Measurements from ENCODE around the gene ANKRD17.
A peak's percentile ranks its signal among the peaks of the same experiment; 100 is the strongest.
"Not testable (repeated sequence)": the region's sequence is repeated elsewhere in the genome, so short reads cannot be mapped to it uniquely, and the experiment has no call there.

The ANKRD17 gene, protein sequence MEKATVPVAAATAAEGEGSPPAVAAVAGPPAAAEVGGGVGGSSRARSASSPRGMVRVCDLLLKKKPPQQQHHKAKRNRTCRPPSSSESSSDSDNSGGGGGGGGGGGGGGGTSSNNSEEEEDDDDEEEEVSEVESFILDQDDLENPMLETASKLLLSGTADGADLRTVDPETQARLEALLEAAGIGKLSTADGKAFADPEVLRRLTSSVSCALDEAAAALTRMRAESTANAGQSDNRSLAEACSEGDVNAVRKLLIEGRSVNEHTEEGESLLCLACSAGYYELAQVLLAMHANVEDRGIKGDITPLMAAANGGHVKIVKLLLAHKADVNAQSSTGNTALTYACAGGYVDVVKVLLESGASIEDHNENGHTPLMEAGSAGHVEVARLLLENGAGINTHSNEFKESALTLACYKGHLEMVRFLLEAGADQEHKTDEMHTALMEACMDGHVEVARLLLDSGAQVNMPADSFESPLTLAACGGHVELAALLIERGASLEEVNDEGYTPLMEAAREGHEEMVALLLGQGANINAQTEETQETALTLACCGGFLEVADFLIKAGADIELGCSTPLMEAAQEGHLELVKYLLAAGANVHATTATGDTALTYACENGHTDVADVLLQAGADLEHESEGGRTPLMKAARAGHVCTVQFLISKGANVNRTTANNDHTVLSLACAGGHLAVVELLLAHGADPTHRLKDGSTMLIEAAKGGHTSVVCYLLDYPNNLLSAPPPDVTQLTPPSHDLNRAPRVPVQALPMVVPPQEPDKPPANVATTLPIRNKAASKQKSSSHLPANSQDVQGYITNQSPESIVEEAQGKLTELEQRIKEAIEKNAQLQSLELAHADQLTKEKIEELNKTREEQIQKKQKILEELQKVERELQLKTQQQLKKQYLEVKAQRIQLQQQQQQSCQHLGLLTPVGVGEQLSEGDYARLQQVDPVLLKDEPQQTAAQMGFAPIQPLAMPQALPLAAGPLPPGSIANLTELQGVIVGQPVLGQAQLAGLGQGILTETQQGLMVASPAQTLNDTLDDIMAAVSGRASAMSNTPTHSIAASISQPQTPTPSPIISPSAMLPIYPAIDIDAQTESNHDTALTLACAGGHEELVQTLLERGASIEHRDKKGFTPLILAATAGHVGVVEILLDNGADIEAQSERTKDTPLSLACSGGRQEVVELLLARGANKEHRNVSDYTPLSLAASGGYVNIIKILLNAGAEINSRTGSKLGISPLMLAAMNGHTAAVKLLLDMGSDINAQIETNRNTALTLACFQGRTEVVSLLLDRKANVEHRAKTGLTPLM (N-terminal part only)

DNA sequence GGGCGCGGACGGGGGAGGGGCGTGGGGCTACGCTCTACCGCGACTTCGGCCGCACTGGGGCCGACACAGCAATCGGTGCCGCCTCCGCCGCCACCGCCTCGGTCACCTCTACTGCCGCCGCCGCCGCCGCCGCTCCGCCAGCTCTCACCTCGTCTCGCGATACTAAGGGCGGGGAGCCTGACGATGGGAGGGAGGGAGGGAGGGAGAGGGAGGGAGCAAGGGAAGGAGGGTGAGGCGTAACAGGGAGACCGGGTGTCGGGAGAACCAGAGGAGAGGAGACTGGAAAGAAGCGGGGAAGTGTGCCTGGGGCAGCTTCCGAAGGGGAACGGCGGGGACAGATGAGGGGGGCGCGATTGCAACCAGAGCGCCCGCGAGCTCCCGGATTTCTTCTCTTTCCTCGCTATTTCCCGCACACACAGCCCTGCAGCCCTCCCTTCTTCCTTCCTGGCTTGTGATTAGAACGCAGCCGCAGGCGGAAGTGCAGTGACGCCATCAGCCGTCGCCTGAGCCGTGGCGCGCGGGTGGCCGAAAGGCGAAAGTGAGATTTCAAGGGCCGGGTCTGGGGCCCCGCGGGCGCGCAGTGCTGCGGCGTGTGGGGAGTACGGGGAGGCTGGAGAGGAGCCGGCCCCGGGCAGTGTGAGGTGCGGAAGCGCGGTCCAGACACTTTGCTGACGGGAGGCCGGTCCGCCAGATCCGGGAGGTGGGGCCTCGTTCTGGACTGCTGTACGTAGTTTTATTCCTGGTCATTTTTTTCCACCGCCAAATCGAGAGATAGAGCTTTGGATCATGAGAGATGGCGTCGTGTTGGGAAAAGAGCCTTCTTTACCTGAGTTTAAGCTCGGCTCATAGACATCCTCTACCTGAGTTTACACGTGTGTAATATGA lies at the start of gene ANKRD17:
Gene ANKRD17 (minus strand): TSS at position 113 of the 885 bp plus-strand sequence. CDS start 130 bp downstream, outside the sequence.
- DNase-seq (ENCODE audit: low read depth), result peak; percentile 66

DNA sequence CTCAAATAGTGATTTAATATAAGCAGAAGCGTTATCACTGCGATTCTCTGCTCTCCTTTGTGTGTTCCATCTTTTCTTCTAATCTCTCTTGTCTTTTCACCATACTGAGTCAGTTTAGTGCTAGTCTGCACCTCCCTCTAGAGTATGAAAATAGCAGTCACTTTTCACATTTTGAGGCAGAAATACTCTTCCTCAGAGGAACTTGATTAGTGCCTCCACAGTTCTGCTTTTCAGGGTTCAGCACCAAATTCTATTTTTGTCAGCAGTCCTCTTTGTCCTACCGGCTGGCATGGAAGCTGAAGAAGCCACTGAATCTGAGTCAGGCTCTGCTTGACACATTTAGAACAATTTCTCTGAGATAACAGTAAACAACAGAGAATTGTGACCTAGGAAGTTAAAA lies 49.7 kb upstream of the ANKRD17 start:
- peak; percentile 12 for DNase-seq (ENCODE audit: low read depth)

DNA sequence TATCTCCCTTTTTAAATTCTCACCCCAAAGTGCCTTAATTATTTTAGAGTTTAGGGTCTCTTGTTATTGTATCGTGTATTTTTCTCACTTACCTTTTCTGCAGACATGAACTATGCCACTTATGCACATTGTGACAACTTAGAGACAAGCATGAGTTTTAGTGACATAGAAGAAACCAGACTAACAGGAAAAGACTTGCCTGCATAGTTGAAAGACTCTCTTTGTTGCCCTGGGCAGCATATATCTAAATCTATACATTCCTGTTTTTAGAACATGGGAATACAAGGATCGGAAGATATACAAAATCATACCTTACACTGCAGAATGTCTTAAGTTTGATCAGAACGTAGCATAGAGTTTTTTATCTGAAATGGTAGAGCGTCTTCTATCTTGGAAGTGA lies 45.1 kb upstream of the ANKRD17 start:
- no peak for DNase-seq (ENCODE audit: low read depth)

DNA sequence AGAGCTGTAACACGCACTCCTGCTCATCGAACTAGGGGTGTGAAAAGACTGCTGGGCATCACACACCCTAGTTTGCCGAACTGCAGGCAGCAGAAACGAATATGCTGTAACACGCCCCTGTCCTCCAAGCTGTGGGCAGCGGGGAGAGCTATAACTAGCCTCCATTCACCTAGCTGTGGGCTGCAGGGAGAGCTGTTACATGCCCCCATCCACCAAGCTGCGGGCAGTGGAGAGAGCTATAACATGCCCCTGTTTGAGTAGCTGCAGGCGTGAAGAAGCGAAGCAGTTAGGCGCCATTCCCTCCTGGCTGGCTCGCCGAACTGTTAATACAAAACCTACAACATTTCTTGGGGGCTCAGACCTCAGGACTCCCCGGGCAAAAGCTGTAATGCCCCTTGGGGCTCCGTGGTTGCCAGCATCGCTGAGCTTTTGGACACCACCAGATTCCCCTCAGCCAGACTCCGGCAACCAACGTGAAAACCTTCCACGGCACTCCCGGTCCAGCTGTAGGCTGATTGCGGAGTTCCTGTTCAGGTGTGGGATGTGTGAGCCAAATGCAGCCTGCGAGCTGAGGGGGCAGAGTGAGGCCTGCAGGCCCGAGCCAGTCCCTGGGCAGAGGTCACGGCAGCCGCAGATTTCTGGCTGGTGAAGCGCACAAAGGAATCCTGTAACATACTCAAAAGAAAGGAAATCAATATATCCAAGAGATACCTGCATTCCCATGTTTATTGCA lies 41.1 kb upstream of the ANKRD17 start:
- no peak for DNase-seq (ENCODE audit: low read depth)

DNA sequence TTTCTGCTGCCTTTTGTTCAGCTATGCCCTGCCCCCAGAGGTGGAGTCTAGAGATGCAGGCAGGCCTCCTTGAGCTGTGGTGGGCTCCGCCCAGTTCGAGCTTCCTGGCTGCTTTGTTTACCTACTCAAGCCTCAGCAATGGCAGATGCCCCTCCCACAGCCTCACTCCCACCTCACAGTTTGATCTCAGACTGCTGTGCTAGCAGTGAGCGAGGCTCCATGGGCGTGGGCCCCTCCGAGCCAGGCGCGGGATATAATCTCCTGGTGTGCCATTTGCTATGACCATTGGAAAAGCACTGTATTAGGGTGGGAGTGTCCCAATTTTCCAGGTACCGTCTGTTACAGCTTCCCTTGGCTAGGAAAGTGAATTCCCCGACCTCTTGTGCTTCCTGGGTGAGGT lies 34.1 kb upstream of the ANKRD17 start:
- not testable (repeated sequence) for DNase-seq (ENCODE audit: low read depth)

DNA sequence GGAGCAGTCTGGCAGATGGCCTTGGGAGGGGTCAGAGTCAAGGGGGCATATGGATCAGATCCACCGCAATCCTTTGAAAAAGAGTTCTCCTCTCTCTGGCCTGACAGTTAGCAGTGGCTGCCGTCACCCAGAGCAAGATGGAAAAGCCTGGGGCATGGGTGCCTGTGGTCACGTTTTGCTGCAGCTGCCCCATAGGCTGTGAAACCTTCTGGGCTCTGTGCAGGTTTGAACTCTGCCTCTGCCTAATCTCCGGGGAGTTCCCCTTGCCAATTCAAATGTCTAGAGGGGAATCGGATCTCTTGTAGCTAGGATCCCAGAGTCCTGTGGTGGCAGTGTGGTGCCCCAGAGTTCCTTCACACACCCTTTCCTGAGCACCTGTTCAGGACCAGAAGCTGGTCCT lies 23.4 kb upstream of the ANKRD17 start:
- no peak for DNase-seq (ENCODE audit: low read depth)

DNA sequence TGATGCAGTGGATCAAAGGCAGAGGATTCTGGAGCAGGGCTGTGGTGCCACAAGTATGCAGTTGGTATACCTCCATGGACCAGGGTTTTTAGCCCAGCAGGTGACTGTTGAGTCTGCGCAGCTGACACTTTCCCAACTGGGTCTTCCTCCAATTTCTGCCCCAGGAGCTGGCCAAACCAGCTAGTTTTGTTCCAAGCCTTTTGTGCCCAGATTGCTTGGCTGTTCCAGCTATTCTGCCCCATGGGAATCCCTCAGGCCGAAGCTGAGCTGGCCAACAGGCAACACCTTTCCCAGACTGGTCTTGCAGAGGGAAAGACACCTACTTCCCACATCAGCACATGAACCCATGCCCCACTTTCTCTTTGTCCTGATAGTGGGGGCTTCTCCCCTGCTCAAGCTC lies 22.8 kb upstream of the ANKRD17 start:
- no peak for DNase-seq (ENCODE audit: low read depth)

DNA sequence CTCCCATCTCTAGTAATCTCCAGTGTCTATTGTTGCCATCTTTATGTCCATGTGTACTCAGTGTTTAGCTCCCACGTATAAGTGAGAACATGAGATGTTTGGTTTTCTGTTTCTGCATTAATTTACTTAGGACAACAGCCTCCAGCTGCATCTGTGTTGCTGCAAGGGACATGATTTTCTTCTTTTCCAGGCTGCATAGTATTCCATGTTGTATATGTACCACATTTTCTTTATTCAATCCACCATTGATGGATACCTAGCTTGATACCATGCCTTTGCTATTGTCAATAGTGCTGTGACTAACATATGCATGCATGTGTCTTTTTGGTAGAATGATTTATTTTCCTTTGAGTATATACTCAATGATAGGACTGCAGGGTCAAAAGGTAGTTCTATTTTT lies 18.6 kb upstream of the ANKRD17 start:
- no peak for DNase-seq (ENCODE audit: low read depth)

DNA sequence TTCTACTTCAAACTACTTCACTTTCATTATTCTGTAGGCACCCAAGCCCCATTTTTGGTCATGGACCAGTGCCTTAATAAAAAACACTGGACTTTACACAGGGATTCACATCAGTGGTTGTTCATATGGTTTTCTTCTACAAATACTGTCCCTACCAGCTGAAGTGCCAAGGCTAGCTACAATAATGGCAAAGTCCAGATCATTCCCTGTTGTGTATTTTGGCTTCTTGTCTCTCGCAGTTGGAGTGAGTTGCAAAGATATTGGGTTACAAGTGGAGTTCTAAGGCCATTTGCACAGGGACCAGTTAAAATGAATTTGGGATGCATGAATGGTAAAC lies 16.7 kb upstream of the ANKRD17 start:
- no peak for DNase-seq (ENCODE audit: low read depth)

DNA sequence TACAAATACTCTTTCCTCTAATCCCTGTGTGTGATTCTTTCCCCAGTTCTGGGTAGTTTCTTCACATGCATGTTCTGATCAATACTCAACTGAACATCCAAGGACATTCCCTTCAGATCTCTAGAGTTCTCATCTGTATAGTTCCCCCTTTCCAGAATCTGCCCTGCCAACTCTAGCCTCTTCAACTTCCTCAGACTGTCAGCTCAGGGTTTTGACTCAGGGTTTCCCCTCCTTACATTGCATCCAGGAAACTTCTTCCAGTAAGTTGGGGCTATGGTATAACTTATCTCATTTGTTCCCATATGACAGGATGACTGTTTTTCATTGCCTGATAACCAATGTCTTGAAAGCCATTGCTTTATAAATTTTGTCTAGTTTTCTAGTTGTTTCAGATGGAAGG lies 14.2 kb upstream of the ANKRD17 start:
- DNase-seq (ENCODE audit: low read depth), result no peak

DNA sequence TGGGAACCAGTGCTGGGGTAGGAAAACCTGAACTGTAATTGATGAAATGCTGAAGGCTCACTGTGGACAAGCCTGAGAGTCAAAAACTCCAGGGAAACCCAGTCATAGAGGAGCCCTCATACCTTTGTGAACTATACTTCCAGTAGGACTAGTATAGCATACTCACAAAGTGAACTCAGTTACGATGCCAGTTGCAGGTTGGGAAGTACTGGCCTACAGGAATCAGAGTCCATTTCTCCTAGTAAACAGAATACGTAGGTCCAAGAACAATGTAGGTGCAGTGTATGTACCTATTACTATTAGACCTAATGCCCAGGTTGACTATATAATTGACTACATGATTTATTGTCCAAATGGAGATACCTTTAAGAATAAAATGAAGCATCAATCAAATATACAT lies 8.5 kb upstream of the ANKRD17 start:
- no peak for DNase-seq (ENCODE audit: low read depth)

DNA sequence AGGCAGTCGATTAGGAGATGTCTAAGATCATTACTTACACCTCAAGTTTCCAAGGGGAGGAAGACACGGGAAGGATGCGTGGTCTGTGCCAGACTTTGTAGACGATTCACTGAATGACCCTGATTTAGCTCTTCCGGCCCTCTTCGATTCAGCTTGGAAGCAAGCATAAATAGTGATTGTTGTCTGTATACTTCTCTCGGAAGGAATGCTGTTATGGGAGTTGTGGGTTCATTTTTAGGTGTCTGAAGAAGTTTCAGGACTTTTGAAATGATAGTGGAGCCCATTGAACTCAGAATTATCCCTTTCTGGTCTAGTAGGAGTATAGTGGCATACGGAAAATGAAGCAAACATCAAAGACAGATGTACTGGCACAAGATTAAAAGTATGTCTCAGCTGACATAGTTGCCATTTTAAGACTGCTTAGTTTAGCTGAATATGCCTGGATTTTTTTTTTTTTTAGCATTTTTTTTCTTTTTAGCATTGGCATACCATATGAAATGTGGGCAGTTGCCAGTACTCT lies 1.0 kb upstream of the ANKRD17 start:
- no peak for DNase-seq (ENCODE audit: low read depth)

DNA sequence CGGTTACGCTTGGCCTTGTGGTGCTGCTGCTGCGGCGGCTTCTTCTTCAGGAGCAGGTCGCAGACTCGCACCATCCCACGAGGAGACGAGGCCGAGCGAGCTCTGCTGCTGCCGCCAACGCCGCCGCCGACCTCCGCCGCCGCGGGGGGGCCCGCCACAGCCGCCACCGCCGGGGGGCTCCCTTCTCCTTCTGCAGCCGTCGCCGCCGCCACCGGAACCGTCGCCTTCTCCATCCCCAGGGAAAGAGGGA lies 237 bp downstream of the ANKRD17 start:
- no peak for DNase-seq (ENCODE audit: low read depth)

DNA sequence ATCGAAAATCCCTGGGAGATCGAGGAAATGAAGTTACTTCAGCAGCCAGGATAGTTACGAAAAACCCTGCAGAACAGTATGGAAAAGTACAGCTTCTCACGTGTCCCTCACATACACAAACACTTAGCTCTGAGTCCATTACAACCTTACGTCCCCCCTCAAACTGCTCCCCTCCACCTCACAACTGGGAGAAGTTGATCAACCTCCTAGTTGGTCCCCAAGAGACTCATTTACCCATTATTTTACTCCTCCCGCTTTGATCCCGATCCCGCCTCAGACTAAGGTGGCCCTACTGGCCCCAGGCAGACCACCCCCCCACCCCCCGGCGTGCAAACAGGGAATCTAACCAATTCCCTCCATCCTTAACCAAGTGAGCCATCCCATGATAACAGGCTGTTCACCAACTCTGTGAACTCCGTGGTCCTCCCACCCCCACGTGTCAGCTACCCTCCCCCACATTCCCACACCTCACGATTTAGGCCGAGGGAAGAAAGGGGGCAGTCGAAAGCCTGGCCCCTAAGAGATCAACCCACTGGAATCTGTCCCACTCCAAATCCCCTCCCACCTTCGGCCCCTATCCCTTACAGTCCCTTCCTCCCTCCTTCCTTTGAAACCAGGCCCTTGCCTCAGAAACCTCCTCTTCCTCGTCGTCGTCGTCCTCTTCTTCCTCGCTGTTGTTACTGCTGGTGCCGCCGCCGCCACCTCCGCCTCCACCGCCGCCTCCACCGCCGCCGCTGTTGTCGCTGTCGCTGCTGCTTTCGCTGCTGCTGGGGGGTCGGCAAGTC lies 755 bp downstream of the ANKRD17 start:
- no peak for DNase-seq (ENCODE audit: low read depth)

DNA sequence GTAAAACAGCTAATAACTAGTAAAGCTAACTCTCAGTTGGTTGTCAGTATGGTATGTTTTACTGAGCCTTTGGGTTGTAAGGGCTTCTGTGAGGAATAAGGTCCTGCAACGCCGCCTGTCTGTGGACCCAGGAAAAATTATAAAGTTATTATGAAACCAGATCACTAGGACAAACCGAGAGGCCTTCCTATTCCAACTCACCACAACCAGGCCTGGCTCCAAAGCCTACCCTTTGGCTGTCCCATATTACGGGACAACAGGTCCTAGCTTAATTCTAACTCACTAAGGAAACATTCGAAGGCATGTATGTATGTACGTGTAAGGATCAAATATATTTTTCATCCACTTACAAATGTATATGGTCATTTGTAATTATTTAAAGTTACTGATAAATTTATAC lies 1.4 kb downstream of the ANKRD17 start:
- peak; percentile 58 for DNase-seq (ENCODE audit: low read depth)

DNA sequence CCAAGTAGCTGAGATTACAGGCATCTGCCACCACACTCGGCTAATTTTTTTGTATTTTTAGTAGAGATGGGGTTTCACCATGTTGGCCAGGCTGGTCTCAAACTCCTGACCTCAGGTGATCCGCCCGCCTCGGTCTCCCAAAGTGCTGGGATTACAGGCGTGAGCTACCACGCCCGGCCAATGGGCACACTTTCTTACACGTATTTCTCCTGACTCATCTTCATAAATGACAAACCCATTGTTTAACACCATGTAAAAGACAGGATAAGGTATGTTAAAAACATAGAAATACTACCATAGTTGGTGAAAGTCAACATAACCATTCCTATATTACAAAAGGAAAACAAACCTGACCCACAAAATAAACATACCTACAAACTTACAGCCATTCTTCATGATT lies 2.8 kb downstream of the ANKRD17 start:
- DNase-seq (ENCODE audit: low read depth), result not testable (repeated sequence)

DNA sequence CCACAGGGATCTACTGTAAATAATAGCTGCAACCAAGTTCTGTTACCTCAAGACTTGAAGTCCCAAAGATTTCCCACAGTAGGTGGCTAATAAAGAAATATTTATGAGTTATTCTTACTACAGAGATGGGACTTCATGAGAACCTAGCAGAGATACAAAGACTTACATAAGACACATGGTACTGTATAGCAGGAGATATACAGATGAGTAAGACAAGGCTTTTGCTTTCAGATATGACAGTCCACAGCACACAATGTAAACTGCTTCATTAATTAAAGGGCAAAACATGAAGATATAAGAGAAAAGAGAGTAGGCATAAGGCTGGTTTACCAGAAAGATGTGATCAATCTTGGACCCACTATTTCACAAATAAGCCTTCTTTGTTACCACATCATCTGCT lies 6.6 kb downstream of the ANKRD17 start:
- DNase-seq (ENCODE audit: low read depth), result no peak

DNA sequence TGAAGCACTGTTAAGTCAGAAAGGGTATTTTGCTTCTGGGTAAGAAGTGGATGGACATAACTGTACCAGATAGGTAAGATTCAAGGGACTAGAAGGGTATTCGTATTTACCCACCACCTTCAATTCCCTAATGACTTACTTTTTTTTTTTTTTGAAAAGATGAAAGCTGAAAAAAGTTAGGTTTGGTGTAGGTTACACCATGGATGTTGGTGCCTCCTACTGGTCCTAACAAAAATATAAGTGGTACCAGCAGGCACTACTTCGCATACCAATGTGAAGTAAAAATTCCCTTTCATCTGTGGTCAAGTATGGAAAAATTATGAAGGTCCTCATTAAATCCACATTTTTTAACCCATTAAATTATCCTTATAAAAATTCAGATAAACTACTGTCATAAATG lies 7.2 kb downstream of the ANKRD17 start:
- DNase-seq (ENCODE audit: low read depth), result no peak

DNA sequence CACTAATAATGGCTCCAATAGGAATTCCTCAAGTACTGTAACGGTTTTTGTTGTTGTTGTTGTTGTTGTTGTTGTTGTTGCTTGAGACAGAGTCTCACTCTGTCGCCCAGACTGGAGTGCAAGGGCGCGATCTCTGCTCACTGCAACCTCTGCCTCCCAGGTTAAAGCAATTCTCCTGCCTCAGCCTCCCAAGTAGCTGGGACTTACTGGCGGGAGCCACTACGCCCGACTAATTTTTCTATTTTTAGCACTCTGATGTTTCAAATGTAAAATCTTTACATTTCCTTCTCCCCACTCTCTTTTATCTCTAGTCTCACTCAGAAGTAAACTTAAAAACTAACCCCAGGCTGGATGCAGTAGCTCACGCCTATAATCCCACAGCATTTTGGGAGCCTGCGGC lies 8.0 kb downstream of the ANKRD17 start:
- no peak for DNase-seq (ENCODE audit: low read depth)

DNA sequence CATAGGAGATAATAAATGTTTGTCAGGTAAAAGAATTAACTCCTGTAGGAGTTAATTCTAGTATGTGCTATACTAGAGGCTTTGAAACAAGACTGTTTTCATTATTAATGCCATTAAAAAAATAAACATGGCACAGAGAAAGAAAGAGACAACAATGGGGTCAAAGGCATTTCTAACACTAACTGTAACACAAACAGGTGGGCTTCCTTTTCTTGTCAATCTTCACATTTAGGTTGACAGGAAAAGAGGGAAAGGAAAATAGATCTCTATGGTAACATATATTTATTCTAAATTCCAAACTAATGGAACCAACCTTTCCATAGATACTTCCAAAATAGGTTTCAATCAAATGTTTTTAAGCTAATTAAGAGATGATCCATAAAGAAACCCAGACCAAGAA lies 9.8 kb downstream of the ANKRD17 start:
- DNase-seq (ENCODE audit: low read depth), result no peak

Measured in GM04503 (cell line).